HG02870 (cell line): ENCODE results near the gene TLR3.
"Not testable (repeated sequence)": the region's sequence is repeated elsewhere in the genome, so short reads cannot be mapped to it uniquely, and the experiment has no call there.

ENCODE experiments used
- ATAC-seq: cut with Tn5 transposase; IDR thresholded peaks from one replicate; pipeline ENCODE4 v1.9.1; 2021; ENCODE audit warnings: mild to moderate bottlenecking, moderate library complexity; ENCODE audit not compliant: unreplicated experiment

The TLR3 gene

GRCh38 chr4:186047501-186047900 lies 21.5 kb upstream of the TLR3 start:
- not testable (repeated sequence) for ATAC-seq

- ATAC-seq, result not testable (repeated sequence)
Observed at GRCh38 chr4:186050135-186050534, 18.8 kb upstream of the TLR3 start.

- no peak for ATAC-seq
Observed at GRCh38 chr4:186051096-186051495, 17.9 kb upstream of the TLR3 start.

GRCh38 chr4:186058253-186058979 lies 10.5 kb upstream of the TLR3 start:
- ATAC-seq, result peak; percentile 100

GRCh38 chr4:186058980-186059316 lies 10.0 kb upstream of the TLR3 start:
- ATAC-seq, result no peak

- no peak for ATAC-seq
Observed at GRCh38 chr4:186061921-186062320, 7.0 kb upstream of the TLR3 start.

- ATAC-seq, result peak; percentile 82
Observed at GRCh38 chr4:186067757-186068385, 1.1 kb upstream of the TLR3 start.

GRCh38 chr4:186069729-186070128 lies 773 bp downstream of the TLR3 start:
- no peak for ATAC-seq

- no peak for ATAC-seq
Observed at GRCh38 chr4:186072516-186072915, 3.6 kb downstream of the TLR3 start.

- no peak for ATAC-seq
Observed at GRCh38 chr4:186074189-186074588, 5.2 kb downstream of the TLR3 start.

- no peak for ATAC-seq
Observed at GRCh38 chr4:186078981-186079638, 10.2 kb downstream of the TLR3 start.

- ATAC-seq, result no peak
Observed at GRCh38 chr4:186079694-186080093, 10.7 kb downstream of the TLR3 start.

- ATAC-seq, result no peak
Observed at GRCh38 chr4:186081202-186081807, 12.3 kb downstream of the TLR3 start.

GRCh38 chr4:186082221-186082620 lies 13.3 kb downstream of the TLR3 start:
- no peak for ATAC-seq

GRCh38 chr4:186088523-186088922 lies 19.6 kb downstream of the TLR3 start:
- ATAC-seq, result no peak

GRCh38 chr4:186092296-186092695 lies 23.3 kb downstream of the TLR3 start:
- no peak for ATAC-seq

GRCh38 chr4:186095406-186095805 lies 26.4 kb downstream of the TLR3 start:
- ATAC-seq, result no peak

- ATAC-seq, result no peak
Observed at GRCh38 chr4:186096681-186097165, 27.8 kb downstream of the TLR3 start.

GRCh38 chr4:186097386-186097785 lies 28.4 kb downstream of the TLR3 start:
- ATAC-seq, result no peak

- ATAC-seq, result no peak
Observed at GRCh38 chr4:186102931-186103330, 34.0 kb downstream of the TLR3 start.

GRCh38 chr4:186104114-186104889 lies 35.3 kb downstream of the TLR3 start, which contains the start of gene FAM149A:
FAM149A (plus strand) TSS chr4:186104704.
- peak; percentile 80 for ATAC-seq
